Right lobe of liver (tissue), 6 donors: Measurements from ENCODE around the gene ITPK1. TPM values are rescaled to one million over a fixed set of nuclear protein-coding genes. Genes with fewer than 3 reads are reported as not detected.

Experiments
- ATAC-seq, 4 donors: fragments of 200-7000 bp; cut with Tn5 transposase; one replicate each; pipeline ENCODE4 v1.9.1; 2020; ENCODE audit warnings: mild to moderate bottlenecking in 4 of 4, moderate library complexity in 4 of 4
- DNase-seq, 3 donors: peaks; one replicate each; pipeline ENCODE4 v3.0.0-alpha.2; 2020
- H3K27ac ChIP-seq, 3 donors: fragments of 200-600 bp; one replicate each; pipeline ENCODE4 v1.8.0; 2022
- H3K27me3 ChIP-seq, 2 donors: fragments of 200-600 bp; one replicate each; pipeline ENCODE4 v1.8.0; 2022
- H3K36me3 ChIP-seq, 4 donors: fragments of 200-600 bp; sonication (generic) in 1 of 4; one replicate each; pipeline versions ENCODE4 v1.5.1 to v1.8.0; 2017 to 2022; ENCODE audit warnings: control low read depth in 1 of 4
- H3K4me1 ChIP-seq, 4 donors: fragments of 200-600 bp; sonication (generic) in 1 of 4; one replicate each; pipeline versions ENCODE4 v1.5.1 to v1.8.0; 2017 to 2022; ENCODE audit warnings: control low read depth in 1 of 4
- H3K4me3 ChIP-seq, 3 donors: fragments of 200-600 bp; one replicate each; pipeline ENCODE4 v1.8.0; 2022
- H3K9me3 ChIP-seq, 4 donors: fragments of 200-600 bp; sonication (generic) in 1 of 4; one replicate each; pipeline versions ENCODE4 v1.5.1 to v1.8.0; 2017 to 2022; ENCODE audit warnings: control low read depth in 1 of 4
- CTCF ChIP-seq, 4 donors: fragments of 200-600 bp in 3 of 4; fragments of 450-650 bp in 1 of 4; IDR thresholded peaks; one replicate each; pipeline versions ENCODE4 v1.5.1 to v1.8.0; 2016 to 2022; ENCODE audit warnings: antibody characterized with exemption in 4 of 4, mild to moderate bottlenecking in 2 of 4
- POLR2A ChIP-seq: fragments of 450-650 bp; IDR thresholded peaks from one replicate; pipeline ENCODE4 v1.6.1; 2017; ENCODE audit warnings: antibody characterized with exemption, mild to moderate bottlenecking
- WGBS: methylation state at CpG from one replicate; pipeline ENCODE4 v1.1.6; 2018; ENCODE audit warnings: low coverage, low lambda C conversion rate; ENCODE audit not compliant: insufficient coverage; ENCODE audit errors: missing lambda C conversion rate; 5-methylcytosine and 5-hydroxymethylcytosine counted together
- intact Hi-C, 2 donors: fragments of 100-400 bp; cut with DNase I; formaldehyde crosslinking; loops; one replicate each; pipeline versions ENCODE4 v1.11.2 to v1.14.1; 2022
- total RNA-seq, 6 experiments: library from RNA; depleted of rRNA in 2 of 6; stranded (reverse); fragments of >200 nt in 2 of 6; fragmentation: NEBNext Ultra II Directional in 3 of 6; extraction: Animal tissue kit (Norgen Biotek cat#: 25700) in 3 of 6; gene quantifications; one replicate each; pipeline versions ENCODE4 v1.1.0 to v1.2.4, GENCODE V29; 2016 to 2023
- donor health status: DM: no; HTN: yes; CAD: no.
- donor health status: DM: no; HTN: no; CAD: no.
- donor health status: DM: no; HTN: no; CAD: no.
- donor health status: DM: no; HTN: yes; CAD: no.
- donor health status: DM: no; HTN: yes; CAD: no.

ITPK1 gene
- total RNA-seq, 6 experiments from 2014 or later: 28.4 to 61.0 (median 40.0) TPM

GRCh38 chr14:93082576-93083001 is 33.1 kb downstream of the ITPK1 start:
- no peaks in the 10 kb centered on the region for H3K27me3 ChIP-seq
- H3K36me3 ChIP-seq: no peaks in the 10 kb centered on the region
- H3K4me1 ChIP-seq: peaks cover 0 to 21% (median 7%) of the 10 kb centered on the region in 4 donors
- no peak overlapping the region for H3K27ac ChIP-seq
- DNase-seq (peak; percentile 45 to 77 (median 65)), ATAC-seq (peak; percentile 69 to 85 (median 80))
- no peak overlapping the region for H3K4me3 ChIP-seq
- 62% methylated on average over 10 of the region's 12 CpGs for WGBS
- intact Hi-C loops: no loop called here
- H3K9me3 ChIP-seq: no peaks in the 10 kb centered on the region
- no peak for TF ChIP-seq CTCF (IDR thresholded peaks at IDR 0.05)
- no peak for TF ChIP-seq POLR2A

- Histone ChIP-seq H3K4me3 (no peak overlapping the region), H3K36me3 (no peaks in the 10 kb centered on the region), H3K27ac (no peak overlapping the region), H3K27me3 (no peaks in the 10 kb centered on the region), H3K9me3 (no peaks in the 10 kb centered on the region), H3K4me1 (peaks cover 0 to 21% (median 7%) of the 10 kb centered on the region in 4 donors)
- peak in 1 of 4 donors; percentile 2 for ATAC-seq
- no peak for DNase-seq
- intact Hi-C loops: no loop called here
- TF ChIP-seq CTCF (IDR thresholded peaks at IDR 0.05) (no peak), POLR2A (no peak)
- 58% methylated on average over 8 of the region's 14 CpGs for WGBS
Observed at GRCh38 chr14:93081876-93082570, 33.7 kb downstream of the ITPK1 start.

GRCh38 chr14:93079865-93080403 is 35.8 kb downstream of the ITPK1 start:
- no peak overlapping the region for H3K27ac ChIP-seq
- peaks cover 0 to 14% (median 7%) of the 10 kb centered on the region in 4 donors for H3K4me1 ChIP-seq
- ATAC-seq (no peak), DNase-seq (no peak)
- no peaks in the 10 kb centered on the region for H3K9me3 ChIP-seq
- H3K36me3 ChIP-seq: no peaks in the 10 kb centered on the region
- no peaks in the 10 kb centered on the region for H3K27me3 ChIP-seq
- intact Hi-C loops: no loop called here
- no peak for TF ChIP-seq CTCF (IDR thresholded peaks at IDR 0.05)
- no peak for TF ChIP-seq POLR2A
- H3K4me3 ChIP-seq: no peak overlapping the region
- 85% methylated on average over 4 of the region's 5 CpGs for WGBS

GRCh38 chr14:93079321-93079720 is 36.4 kb downstream of the ITPK1 start:
- H3K4me3 ChIP-seq: no peak overlapping the region
- no peak overlapping the region for H3K27ac ChIP-seq
- no peak for DNase-seq
- no peak for ATAC-seq
- H3K4me1 ChIP-seq: peaks cover 0 to 19% (median 7%) of the 10 kb centered on the region in 4 donors
- TF ChIP-seq POLR2A (no peak), CTCF (IDR thresholded peaks at IDR 0.05) (no peak)
- H3K9me3 ChIP-seq: no peaks in the 10 kb centered on the region
- H3K36me3 ChIP-seq: no peaks in the 10 kb centered on the region
- no peaks in the 10 kb centered on the region for H3K27me3 ChIP-seq
- 89% methylated on average over 7 of the region's 9 CpGs for WGBS
- intact Hi-C loops: no loop called here
